Measurements from ENCODE around the gene FBXO8. TPM values are rescaled to one million over a fixed set of nuclear protein-coding genes. Genes with fewer than 3 reads are reported as not detected.

Gene FBXO8
- total RNA-seq, 1 donor from 2014 or later, result 12.8 TPM

DNA sequence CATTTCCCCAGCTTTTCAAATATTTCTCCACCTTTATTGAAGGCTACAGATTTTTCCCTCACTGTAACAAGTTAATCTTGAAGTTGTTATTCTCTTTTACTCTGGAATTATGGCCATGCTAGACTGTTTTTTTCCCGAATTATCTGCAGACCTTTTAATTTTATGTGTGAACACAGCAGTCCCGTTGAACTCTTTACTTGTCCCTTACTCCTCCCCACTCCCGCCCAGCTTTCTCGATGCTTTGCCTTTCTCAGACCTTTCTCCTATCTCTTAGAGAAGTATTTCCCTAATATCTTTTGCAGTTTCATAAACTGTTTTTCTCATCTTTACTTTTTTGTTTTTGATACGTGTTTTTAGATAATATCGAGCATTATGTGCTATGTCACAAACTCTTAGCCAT lies 1.0 kb upstream of the FBXO8 start:
- no peak for DNase-seq (ENCODE audit: low spot score, unreplicated experiment)
- Mint-ChIP-seq H3K27me3 (no peaks in the 10 kb centered on the region), H3K9me3 (ENCODE audit: low read depth) (peaks cover under 1% of the 10 kb centered on the region), H3K4me1 (ENCODE audit: low read depth) (peaks cover 20% of the 10 kb centered on the region), H3K27ac (peak overlapping the region; percentile 100), H3K36me3 (ENCODE audit: insufficient read depth) (peaks cover 2% of the 10 kb centered on the region), H3K4me3 (ENCODE audit: low read depth) (peak overlapping the region; percentile 97)
- TF ChIP-seq, protein P1, sequence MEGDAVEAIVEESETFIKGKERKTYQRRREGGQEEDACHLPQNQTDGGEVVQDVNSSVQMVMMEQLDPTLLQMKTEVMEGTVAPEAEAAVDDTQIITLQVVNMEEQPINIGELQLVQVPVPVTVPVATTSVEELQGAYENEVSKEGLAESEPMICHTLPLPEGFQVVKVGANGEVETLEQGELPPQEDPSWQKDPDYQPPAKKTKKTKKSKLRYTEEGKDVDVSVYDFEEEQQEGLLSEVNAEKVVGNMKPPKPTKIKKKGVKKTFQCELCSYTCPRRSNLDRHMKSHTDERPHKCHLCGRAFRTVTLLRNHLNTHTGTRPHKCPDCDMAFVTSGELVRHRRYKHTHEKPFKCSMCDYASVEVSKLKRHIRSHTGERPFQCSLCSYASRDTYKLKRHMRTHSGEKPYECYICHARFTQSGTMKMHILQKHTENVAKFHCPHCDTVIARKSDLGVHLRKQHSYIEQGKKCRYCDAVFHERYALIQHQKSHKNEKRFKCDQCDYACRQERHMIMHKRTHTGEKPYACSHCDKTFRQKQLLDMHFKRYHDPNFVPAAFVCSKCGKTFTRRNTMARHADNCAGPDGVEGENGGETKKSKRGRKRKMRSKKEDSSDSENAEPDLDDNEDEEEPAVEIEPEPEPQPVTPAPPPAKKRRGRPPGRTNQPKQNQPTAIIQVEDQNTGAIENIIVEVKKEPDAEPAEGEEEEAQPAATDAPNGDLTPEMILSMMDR (IDR thresholded peaks at IDR 0.05; ENCODE audit: unreplicated experiment), result no peak

DNA sequence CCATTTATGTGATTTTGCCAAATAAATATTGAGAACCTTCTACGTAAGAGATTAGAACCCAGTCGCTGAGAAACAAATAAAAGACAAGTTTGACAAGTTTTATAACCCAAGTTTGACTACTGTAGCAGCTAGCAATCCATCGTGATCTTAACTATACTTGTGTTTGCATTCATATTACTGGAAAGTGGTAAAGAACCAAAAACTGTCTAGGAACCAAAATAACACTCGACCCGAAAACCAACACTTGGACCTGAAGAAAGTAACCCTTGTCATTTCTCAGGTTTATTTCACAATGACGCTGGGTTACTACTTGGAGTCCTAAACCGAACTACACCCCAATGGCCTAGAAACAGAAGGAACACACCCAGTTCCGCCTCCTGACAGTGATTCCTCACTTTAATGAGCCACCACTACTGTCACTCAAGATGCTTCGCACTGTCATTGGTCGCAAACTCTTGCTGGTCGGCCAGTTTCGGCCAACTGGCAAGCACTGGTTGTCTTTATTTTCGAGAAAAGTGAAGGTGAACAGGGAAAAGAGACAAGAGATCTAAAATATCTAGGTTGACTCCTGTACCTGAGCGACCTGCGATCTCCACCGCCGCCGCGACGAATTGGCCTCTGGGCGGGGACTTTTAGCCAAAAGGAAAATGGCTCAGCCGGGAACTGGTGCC lies 496 bp downstream of the FBXO8 start:
- H3K27ac Mint-ChIP-seq, result peak overlapping the region; percentile 100
- H3K4me3 Mint-ChIP-seq (ENCODE audit: low read depth), result peak overlapping the region; percentile 97
- peaks cover 6% of the 10 kb centered on the region for H3K9me3 Mint-ChIP-seq (ENCODE audit: low read depth)
- TF ChIP-seq, protein P1 (IDR thresholded peaks at IDR 0.05; ENCODE audit: unreplicated experiment), result no peak
- H3K27me3 Mint-ChIP-seq, result no peaks in the 10 kb centered on the region
- no peak for DNase-seq (ENCODE audit: low spot score, unreplicated experiment)
- peaks cover 7% of the 10 kb centered on the region for H3K36me3 Mint-ChIP-seq (ENCODE audit: insufficient read depth)
- peaks cover 20% of the 10 kb centered on the region for H3K4me1 Mint-ChIP-seq (ENCODE audit: low read depth)

DNA sequence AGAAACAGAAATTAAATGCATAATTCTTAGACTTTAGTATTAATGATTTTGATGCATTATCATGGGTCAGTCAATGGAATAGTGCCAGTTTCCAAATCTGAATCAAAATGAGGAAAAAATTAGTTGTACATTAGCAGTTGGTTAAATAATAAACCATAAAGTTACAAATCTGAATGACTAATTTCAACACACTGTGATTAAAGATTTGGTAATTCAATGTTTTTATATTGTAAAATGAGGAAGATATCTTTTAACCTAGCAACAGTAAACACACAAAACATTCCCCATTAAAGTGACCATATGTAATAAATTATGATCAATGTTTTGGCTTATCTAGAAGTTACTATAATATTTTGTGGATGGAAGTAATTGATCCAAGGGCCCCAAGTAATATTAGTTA lies 1.6 kb downstream of the FBXO8 start:
- no peak for DNase-seq (ENCODE audit: low spot score, unreplicated experiment)
- H3K27ac Mint-ChIP-seq, result no peak overlapping the region
- peaks cover 20% of the 10 kb centered on the region for H3K4me1 Mint-ChIP-seq (ENCODE audit: low read depth)
- H3K9me3 Mint-ChIP-seq (ENCODE audit: low read depth), result peaks cover 6% of the 10 kb centered on the region
- H3K27me3 Mint-ChIP-seq, result no peaks in the 10 kb centered on the region
- TF ChIP-seq, protein P1 (IDR thresholded peaks at IDR 0.05; ENCODE audit: unreplicated experiment), result no peak
- peak overlapping the region; percentile 97 for H3K4me3 Mint-ChIP-seq (ENCODE audit: low read depth)
- peaks cover 7% of the 10 kb centered on the region for H3K36me3 Mint-ChIP-seq (ENCODE audit: insufficient read depth)

DNA sequence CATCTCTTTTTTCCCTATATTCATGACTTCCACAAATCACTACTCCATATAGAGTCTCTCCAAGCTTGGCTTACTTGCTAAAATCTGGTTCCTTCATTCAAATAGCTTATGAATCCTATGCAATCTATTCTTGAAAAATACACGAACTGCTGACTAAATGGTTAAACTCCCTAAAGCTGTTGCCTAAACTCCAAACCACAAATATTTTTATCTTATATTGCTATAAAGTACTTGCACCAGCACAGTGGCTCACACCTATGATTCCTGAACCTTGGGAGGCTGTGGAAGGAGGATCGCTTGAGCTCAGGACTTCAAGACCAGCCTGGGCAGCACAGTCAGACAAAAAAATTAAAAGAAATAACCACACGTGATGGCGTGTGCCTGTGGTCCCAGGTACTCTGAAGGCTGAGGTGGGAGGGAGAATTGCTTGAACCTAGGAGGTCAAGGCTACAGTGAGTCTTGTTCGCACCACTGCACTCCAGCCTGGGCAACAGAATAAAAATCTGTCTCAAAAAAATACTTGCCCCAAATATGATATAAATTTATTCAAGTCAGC lies 2.2 kb downstream of the FBXO8 start:
- peaks cover 20% of the 10 kb centered on the region for H3K4me1 Mint-ChIP-seq (ENCODE audit: low read depth)
- peaks cover 7% of the 10 kb centered on the region for H3K36me3 Mint-ChIP-seq (ENCODE audit: insufficient read depth)
- no peak for DNase-seq (ENCODE audit: low spot score, unreplicated experiment)
- no peak overlapping the region for H3K27ac Mint-ChIP-seq
- H3K9me3 Mint-ChIP-seq (ENCODE audit: low read depth), result peaks cover 6% of the 10 kb centered on the region
- no peak overlapping the region for H3K4me3 Mint-ChIP-seq (ENCODE audit: low read depth)
- no peaks in the 10 kb centered on the region for H3K27me3 Mint-ChIP-seq
- TF ChIP-seq, protein P1 (IDR thresholded peaks at IDR 0.05; ENCODE audit: unreplicated experiment), result no peak

DNA sequence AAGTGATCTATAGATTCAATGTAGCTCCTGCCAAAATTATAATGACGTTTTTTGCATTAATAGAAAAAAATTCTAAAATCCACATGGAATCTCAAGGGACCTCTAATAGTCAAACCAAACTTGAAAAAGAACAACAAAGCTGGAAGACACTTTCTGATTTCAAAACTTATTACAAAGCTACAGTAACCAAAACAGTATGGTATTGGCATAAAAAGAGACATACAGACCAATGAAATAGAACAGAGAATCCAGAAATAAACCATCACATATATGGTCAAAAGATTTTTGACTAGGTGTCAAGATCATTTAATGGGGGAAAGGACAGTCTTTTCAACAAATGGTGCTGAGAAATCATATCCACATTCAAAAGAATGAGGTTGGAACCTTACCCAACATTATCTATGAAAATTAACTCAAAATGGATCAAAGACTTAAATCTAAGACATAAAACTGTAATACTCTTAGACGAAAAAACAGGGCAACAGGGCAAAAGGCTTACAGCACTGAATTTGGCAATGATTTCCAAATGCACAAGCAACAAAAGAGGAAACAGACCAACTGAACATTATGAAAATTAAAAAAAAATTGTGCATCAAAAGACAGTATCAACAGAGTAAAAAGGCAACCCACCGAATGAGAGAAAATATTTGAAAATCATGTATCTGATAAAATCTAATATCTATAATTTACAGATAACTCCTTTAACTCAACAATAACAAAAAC lies 3.9 kb downstream of the FBXO8 start:
- no peak for DNase-seq (ENCODE audit: low spot score, unreplicated experiment)
- Mint-ChIP-seq H3K9me3 (ENCODE audit: low read depth) (peaks cover 6% of the 10 kb centered on the region), H3K27ac (no peak overlapping the region), H3K4me1 (ENCODE audit: low read depth) (peaks cover 10% of the 10 kb centered on the region), H3K27me3 (no peaks in the 10 kb centered on the region), H3K36me3 (ENCODE audit: insufficient read depth) (peaks cover 7% of the 10 kb centered on the region), H3K4me3 (ENCODE audit: low read depth) (no peak overlapping the region)
- TF ChIP-seq, protein P1 (IDR thresholded peaks at IDR 0.05; ENCODE audit: unreplicated experiment), result no peak

All from progenitor cell of endocrine pancreas (in vitro differentiated cells).